HG03432 (cell line): ENCODE data around the gene PGF.
"Not testable (repeated sequence)": the region's sequence is repeated elsewhere in the genome, so short reads cannot be mapped to it uniquely, and the experiment has no call there.

ENCODE experiments used
- ATAC-seq: cut with Tn5 transposase; IDR thresholded peaks from one replicate; pipeline ENCODE4 v1.9.1; 2021; ENCODE audit warnings: mild to moderate bottlenecking, moderate library complexity; ENCODE audit not compliant: unreplicated experiment

The PGF gene

DNA sequence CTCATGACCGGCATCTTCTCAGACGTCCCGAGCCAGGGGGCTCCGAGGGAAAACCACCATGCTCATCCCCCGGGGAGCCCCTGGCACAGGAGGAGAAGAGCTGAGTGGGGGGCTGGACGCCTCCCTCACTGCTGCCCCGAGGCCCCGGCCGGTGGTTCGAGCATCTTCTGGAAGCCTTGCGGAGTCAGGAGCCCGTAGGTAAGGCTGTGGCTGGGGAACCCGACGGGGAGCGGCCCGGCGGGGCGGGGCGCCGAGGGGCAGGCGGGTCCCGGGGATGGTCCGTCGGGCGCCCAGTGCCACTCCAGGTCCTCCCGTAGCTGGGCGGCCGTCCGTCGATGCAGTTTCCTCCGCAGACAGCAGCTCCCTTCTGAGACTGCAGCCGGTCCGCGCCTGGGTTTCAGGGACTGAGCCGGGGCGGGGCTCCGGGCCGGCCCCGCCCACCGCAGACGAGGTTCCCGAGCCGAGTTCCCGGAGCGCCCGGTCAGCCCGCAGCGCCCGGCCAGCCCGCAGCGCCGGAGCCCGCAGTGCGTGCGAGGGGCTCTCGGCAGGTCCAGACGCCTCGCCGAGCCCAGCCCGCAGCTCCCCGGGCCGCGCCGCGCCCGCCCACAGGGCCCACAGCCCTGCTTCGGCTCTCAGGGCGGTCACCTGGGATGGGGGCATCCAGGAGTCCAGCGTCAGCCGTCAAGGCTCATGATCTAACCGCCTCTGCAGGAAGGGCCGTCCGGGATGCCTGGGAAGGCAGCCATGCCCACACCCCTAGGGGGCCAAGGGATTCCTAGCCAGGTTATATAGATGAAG, at the start of gene PGF:
Gene PGF, minus strand, starts transcription at position 369 of the 798 bp plus-strand sequence. Its CDS starts 355 bp downstream, at position 14.
- no peak for ATAC-seq

DNA sequence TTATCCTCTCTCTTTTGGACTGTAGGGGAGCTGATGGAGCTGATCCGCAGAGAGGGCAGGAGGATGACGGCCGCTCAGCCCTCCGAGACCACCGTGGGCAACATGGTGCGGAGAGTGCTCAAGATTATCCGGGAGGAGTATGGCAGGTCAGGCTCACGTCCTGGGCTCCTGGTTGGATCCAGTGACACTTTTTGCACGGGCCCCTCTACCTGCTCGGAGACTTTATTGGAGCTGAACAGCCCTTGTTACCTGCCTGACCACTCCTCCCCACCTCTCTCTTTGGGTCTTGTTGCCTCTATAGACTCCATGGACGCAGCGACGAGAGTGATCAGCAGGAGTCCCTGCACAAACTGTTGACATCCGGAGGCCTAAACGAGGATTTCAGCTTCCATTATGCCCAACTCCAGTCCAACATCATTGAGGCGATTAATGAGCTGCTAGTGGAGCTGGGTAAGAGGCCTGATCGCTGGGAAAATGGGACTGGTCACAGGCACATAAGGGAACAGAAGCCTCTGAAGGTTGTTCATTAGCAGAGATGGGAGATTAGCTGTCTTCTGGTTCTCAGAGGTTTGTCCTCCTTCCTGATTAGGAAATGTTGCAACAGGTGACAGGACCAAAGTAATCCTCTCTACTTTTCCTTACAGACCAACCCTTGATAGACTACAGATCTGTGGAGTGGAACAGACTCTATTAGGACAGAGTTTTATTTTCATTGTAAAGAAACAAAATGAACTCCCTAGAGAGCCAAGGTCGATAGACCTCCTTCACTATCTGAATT, 48.0 kb upstream of the PGF start:
- ATAC-seq, result no peak

DNA sequence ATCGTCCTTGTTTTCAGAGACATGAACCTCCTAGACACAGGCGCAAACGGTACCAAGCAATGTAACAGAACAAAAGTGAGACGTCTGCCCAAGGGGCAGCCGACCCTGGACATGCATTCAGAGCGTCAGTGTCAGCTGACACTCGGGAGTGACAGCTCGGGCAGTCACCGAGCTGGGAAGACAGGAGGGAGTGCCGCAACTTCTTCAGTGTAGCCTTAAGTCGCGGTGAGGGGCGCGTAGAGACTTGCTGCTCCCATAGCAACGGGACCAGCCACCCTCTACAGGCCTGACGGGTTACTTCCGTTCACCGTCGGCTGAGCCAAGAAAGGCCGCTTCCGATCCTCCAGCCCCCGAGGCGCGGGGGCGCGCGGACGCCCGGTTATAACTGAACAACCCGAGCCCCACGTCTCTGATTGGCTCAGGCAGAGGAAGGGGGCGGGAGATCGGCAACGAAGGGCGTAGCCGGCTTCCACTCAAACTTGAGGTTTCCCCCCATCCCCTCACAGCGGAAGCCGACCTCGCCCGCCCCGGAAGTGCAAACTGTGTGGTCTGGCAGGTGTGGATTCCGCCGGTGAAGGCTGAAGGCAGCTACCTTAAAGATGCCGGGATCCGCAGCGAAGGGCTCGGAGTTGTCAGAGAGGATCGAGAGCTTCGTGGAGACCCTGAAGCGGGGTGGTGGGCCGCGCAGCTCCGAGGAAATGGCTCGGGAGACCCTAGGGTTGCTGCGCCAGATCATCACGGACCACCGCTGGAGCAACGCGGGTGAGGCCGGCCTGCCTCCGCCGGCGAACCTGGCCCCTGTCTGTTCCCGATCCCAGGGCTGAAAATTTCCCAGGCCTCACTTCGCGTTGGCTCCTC, 47.2 kb upstream of the PGF start, which contains the start of gene EIF2B2:
Gene EIF2B2, plus strand, starts transcription at position 530 of the 858 bp plus-strand sequence. Its CDS starts 70 bp downstream, at position 600.
- peak; percentile 98 for ATAC-seq

DNA sequence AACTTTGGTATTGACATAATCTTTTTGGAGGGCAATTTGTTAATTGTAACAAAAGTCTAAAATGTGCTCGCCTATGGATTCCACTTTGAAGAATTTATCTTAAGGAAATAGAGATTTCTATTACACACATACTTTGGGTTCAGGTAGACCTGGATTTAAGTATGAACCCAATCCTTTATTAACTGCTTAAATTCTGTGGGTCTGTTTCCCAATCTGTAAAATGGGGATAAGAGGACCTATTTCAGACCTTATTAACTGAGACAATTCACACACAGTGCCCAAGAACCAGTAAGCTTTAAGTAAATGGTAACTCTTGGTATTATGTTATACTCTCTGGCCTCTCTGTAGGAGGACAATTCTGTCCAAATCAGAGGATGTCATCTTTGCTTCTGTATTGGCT, 46.5 kb upstream of the PGF start:
- no peak for ATAC-seq

DNA sequence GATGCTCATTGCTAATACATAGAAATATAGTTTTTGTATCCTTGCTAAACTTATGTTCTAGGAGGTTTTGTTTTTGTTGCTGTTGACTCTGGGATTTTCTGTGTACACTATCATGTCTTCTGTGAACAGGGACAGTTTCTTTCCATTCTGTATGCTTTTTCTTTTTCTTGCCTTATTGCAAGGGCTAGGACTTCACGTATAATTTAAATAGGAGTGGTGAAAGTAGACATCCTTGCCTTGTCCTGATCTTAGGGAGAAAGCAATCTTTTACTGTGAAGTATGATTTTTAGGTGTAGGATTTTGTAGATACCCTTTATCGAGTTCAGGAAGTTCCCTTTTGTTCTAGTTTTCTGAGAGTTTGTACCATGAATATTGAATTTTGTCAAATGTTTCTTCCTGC, 45.9 kb upstream of the PGF start:
- ATAC-seq, result no peak

DNA sequence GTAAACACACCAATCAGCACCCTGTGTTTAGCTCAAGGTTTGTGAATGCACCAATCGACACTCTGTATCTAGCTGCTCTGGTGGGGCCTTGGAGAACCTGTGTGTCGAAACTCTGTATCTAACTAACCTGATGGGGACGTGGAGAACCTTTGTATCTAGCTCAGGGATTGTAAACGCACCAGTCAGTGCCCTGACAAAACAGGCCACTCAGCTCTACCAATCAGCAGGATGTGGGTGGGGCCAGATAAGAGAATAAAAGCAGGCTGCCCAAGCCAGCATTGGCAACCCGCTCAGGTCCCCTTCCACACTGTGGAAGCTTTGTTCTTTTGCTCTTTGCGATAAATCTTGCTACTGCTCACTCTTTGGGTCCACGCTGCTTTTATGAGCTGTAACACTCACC, 40.4 kb upstream of the PGF start:
- not testable (repeated sequence) for ATAC-seq

DNA sequence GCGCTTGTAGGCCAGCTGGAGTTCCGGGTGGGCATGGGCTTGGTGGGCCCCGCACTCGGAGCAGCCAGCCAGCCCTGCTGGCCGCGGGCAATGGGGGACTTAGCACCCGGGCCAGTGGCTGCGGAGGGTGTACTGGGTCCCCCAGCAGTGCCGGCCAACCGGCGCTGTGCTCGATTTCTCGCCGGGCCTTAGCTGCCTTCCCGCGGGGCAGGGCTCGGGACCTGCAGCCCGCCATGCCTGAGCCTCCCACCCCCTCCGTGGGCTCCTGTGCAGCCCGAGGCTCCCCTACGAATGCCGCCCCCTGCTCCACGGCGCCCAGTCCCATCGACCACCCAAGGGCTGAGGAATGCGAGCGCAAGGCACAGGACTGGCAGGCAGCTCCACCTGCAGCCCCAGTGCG, 38.8 kb upstream of the PGF start:
- ATAC-seq, result not testable (repeated sequence)

DNA sequence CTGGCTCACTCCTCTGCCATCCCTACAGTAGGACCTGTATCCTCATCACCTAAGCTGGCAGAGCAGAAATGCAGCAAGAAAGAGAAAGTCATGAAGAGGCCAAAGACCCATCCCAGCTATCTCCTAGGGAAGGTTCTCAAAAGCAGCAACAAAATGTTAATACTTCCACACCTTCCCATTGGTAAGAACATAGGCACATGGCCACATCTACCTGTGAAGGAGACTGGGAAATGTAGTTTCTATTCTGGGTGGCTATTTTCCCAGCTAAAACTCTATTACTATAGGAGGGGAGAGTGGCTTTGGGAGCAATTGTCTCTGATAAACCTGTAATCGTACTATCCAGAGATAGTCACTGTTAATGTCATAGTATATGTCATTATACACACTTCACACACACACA, 33.6 kb upstream of the PGF start:
- no peak for ATAC-seq

DNA sequence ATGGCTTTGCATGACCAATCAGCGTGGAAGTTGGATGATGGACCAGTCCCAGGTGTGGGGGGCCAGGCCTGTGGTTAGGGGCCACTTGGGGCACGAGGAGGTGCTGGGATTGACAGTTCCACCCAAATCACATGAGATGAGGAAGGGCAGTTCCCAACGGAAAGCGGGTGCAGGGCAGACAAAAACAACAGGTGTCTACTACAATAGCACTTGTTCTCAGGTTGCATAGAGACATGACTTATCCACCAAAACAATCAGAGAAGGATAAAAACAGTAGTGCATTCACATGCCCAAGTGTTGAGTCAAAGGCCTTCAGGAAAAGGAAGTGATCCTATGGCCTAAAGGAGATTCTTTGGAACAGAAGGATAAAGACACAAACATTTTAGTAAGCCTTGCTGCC, 32.7 kb upstream of the PGF start:
- no peak for ATAC-seq

DNA sequence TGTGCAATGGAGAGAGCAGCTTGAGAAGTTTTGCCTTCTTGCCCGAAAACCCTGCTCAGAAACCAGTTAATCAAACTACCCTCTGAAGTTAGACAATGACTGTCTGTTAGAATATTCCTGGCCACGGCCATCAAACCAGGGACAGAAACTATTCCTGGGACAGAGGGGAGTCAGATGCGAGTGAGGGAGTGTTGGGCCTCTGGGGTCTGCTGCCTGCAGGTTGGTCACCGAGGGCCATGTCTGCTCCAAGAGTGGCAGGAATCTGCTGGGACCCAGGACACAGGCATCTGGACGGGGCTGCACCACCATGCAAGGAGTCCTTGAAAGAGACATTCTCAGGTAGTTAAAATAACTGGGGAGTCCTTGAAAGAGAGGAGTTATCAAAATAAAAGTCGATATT, 30.4 kb upstream of the PGF start:
- no peak for ATAC-seq

DNA sequence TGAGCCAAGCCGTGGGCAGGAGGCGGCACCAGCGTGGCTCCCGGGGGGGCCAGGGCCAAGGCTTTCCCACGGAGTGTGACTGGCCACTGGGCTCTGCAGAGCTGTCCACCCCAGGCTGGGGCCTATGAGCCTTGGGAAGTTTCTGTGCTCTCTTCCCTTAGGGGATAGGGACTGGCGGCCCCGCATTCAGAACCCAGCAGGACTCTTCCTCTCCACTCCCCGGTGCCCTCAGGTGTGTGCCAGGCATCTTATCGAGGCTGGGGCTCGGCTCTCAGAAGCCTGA, 29.6 kb upstream of the PGF start:
- no peak for ATAC-seq

DNA sequence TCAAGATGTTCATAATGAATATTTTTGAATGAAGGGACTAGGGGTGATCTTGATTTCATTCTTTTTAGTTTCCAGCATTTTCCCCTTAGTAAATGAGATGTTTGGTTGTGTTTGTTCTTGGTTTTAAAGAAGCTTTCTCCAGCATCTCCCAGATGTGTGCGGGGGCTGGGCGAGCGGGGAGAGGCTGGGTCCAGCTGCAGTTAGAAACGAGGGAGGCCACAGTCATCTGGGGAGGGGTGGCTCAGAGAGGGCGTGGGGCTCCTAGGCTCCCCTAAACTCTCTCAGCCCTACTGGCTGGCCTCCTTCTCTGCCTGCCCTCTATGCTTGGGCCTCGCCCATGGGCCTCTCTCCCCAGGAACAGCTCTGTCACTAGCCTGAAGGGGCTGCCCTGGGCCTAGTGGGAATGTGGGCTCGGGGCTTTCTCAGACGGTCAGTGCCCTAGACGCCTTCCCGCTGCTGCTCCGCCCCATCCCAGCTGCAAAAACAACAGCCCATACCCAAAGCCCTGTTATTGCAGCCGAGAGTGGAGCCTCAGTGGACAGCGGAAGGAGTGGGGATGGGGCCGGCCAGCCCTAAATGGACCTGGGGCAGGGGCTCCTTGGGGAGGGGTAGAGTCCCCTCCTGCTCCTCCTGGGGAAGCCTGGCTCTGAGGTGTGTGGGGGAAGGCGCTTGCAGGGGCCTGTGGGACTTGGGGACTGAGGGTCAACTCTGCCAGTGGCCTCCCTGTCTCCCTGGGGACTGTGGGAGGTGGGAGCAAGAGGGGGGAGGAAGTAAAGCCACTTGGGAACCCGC, 29.0 kb upstream of the PGF start:
- ATAC-seq, result no peak

DNA sequence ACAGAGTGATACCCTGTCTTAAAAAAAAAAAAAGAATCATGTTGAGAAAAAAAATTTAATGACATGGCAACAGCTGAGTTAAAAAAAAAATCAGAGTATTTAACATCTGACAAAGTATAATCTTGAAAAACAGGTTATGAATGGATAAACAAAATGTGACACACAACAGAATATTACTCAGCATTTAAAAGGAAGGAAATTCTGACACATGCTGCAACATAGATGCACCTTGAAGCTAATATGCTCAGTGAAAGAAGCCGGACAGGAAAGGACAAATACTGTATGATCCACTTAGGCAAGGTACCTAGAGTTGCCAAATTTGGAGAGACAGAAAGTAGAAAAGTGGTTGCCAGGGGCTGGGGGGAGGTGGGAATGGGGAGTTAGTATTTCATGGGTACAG, 27.9 kb upstream of the PGF start:
- no peak for ATAC-seq

DNA sequence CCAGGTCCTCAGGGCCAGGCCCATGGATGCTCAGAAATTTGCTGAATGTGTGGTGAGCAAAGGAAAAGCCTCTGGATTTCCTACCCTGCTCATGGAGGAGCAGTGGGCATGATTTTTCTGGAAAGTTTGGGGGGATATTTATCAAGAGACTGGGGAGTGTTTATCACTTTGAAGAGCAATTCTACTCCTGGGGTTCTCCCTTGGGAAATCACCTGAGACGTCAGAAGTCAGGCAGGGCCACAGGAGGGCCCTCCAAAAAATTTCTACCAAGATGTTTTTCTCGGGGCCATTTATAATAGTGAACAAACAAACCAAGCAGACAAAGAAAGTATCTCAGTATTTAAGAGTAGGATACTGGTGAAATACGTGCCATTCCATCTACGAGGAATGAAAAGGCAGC, 27.3 kb upstream of the PGF start:
- ATAC-seq, result no peak

DNA sequence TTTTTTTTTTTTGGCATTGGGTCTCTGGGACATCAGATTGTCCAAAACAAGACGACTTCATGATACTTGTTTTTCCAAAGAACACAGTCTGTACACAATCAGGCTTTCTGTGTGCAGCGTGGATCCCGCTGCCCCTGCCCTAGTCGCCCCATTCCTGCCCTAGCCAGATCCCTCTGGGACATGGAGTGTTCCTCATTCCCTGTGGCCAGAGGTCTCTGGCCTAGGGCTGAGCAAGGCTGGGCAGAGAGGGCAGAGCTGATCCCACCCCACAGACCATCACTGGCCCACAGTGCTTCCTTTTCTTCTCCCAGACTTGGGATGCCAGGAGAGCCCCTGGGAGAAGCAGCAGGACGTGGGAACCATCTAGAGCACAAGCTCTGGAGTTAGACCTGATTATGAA, 26.4 kb upstream of the PGF start:
- ATAC-seq, result no peak

DNA sequence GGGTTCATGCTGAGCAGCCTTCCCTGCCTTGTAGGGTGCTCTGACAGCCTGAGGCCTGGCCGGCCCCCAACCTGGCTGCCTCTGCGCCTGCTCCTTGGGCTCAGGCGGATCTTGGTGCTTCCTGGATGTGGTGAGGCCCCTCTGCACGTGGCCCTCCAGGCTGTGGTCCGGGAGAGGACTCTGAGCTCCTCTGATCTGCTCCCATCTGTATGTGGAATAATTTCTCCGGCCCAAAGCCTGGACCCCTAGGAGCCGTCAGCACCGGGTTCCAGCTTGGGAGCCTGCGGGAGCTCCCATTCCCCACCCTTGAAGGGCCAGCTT, 26.0 kb upstream of the PGF start:
- ATAC-seq, result no peak

DNA sequence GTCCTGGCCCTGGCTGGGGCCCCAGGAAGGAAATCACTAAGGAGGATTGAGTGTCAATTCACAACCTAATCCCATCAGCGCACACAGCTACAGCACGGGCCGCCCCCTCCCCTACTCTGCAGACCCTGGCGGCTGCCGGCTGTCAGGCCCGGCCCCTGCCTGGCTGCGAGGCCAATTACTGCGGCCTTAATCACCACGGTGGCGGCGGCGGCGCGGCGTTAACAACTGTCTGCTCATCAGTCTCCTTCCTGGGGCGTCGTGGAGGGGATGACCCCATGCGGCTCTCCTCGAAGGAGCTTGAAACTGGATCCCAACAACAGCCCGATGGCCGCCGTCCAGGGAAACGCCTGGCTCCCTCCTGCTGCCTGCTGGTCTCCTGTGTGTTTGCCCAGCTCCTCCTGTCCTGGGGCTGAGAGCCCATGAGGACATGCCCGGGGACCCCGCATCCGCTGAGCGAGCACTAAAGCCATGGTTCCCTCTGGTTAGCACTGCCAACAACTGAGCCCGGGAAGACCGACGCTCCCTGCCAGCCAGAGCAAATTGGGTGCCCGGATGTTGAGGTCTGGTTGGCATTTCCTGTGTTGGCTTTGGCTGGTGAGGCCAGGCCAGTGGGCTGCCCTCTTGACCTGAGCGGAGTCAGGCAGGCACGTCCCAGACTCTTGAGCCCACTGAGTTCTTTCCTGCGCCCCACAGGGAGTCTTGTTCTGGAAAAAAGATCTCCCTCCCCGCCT, 25.5 kb upstream of the PGF start:
- ATAC-seq, result no peak

DNA sequence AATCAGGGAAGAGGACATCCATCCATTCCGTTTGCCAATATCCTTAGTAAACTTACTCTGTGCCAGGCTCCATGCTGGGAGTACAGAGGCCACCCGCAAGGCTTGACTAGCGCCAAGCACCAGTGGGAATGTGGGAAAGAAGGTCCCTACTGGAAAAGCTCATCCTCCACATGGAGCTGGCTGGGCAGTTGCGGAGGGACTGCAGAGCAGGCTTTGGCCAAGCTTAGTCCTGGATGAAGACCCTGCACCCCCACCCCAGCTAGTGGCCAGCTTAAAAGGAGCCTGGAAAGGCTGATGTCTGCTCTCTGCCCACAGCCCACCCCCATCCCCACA, 25.0 kb upstream of the PGF start:
- ATAC-seq, result no peak

DNA sequence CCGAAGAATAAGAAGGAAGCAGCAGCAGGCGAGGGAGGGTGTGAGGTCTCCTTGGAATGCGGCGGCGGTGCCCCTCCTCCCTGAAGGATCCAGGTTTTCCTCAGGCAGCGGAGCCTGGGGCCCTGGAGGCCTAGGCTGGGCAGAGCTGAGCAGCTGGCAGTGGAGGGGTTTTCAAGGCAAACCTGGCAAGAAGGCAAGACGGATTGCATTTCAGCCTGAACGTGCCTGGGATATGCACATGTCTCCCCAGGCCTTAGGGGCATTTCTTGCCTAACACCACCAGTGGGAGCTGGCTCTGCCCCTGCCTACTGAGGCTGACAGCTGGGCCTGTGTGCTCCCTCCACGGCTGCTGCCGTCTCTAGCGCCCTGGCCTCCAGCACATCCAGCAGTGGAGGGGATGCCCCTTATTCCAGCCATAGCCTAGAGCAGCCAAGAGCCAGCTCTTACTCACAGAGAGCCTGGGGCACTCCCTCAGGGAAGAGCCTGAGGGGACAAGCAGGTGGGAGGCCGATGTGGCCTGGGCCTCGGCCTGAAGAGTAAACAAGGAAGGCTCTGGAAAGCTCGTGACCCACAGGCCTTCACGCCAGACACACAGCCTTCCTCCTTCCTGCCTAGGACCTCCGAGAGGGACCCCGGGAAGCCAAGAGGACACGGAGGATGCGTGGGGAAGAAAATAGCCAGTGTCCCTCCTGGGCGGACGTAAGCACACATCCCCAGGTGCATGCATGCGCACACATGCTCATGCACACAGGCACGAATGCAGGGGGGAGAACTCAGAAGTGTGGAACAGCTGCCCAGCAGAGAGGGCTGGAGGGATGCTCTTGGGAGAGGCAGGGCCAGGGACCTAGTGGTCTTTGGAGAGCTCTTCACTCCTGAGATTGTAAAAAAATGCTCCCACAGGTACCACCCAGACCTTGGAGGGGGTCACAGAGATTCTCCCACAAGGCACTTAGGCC, 24.3 kb upstream of the PGF start:
- ATAC-seq, result no peak
